ENCODE results near the gene ZBTB17.
"Not testable (repeated sequence)": the region's sequence is repeated elsewhere in the genome, so short reads cannot be mapped to it uniquely, and the experiment has no call there.

Gene ZBTB17

GRCh38 chr1:15936025-15936424 is 39.9 kb downstream of the ZBTB17 start:
- no peak for DNase-seq (ENCODE audit: low read depth in 3 of 3, low spot score in 1 of 3)

- no peak for DNase-seq (ENCODE audit: low read depth in 3 of 3, low spot score in 1 of 3)
Measured at GRCh38 chr1:15935056-15935950, 40.6 kb downstream of the ZBTB17 start.

- DNase-seq (ENCODE audit: low read depth in 3 of 3, low spot score in 1 of 3), result no peak
Measured at GRCh38 chr1:15934211-15935055, 41.5 kb downstream of the ZBTB17 start.

- no peak for DNase-seq (ENCODE audit: low read depth in 3 of 3, low spot score in 1 of 3)
Measured at GRCh38 chr1:15933684-15934083, 42.2 kb downstream of the ZBTB17 start.

- no peak for DNase-seq (ENCODE audit: low read depth in 3 of 3, low spot score in 1 of 3)
Measured at GRCh38 chr1:15932612-15933011, 43.3 kb downstream of the ZBTB17 start.

GRCh38 chr1:15931884-15932283 is 44.0 kb downstream of the ZBTB17 start:
- no peak for DNase-seq (ENCODE audit: low read depth in 3 of 3, low spot score in 1 of 3)

GRCh38 chr1:15931401-15931800 is 44.5 kb downstream of the ZBTB17 start:
- no peak for DNase-seq (ENCODE audit: low read depth in 3 of 3, low spot score in 1 of 3)

GRCh38 chr1:15928971-15929965 is 46.6 kb downstream of the ZBTB17 start:
- no peak for DNase-seq (ENCODE audit: low read depth in 3 of 3, low spot score in 1 of 3)

- not testable (repeated sequence) for DNase-seq (ENCODE audit: low read depth in 3 of 3, low spot score in 1 of 3)
Measured at GRCh38 chr1:15926448-15926847, 49.5 kb downstream of the ZBTB17 start.

GRCh38 chr1:15923241-15923640 is 52.7 kb downstream of the ZBTB17 start:
- DNase-seq (ENCODE audit: low read depth in 3 of 3, low spot score in 1 of 3), result no peak

- DNase-seq (ENCODE audit: low read depth in 3 of 3, low spot score in 1 of 3), result peak in 1 of 3 donors; percentile 9
Measured at GRCh38 chr1:15918962-15919715, 56.8 kb downstream of the ZBTB17 start.

- no peak for DNase-seq (ENCODE audit: low read depth in 3 of 3, low spot score in 1 of 3)
Measured at GRCh38 chr1:15916916-15917315, 59.0 kb downstream of the ZBTB17 start.

GRCh38 chr1:15916417-15916816 is 59.5 kb downstream of the ZBTB17 start:
- no peak for DNase-seq (ENCODE audit: low read depth in 3 of 3, low spot score in 1 of 3)

- DNase-seq (ENCODE audit: low read depth in 3 of 3, low spot score in 1 of 3), result no peak
Measured at GRCh38 chr1:15915991-15916390, 59.9 kb downstream of the ZBTB17 start.

- not testable (repeated sequence) for DNase-seq (ENCODE audit: low read depth in 3 of 3, low spot score in 1 of 3)
Measured at GRCh38 chr1:15913607-15914006, 62.3 kb downstream of the ZBTB17 start.

GRCh38 chr1:15911927-15912326 is 64.0 kb downstream of the ZBTB17 start:
- no peak for DNase-seq (ENCODE audit: low read depth in 3 of 3, low spot score in 1 of 3)

GRCh38 chr1:15911141-15911540 is 64.8 kb downstream of the ZBTB17 start:
- no peak for DNase-seq (ENCODE audit: low read depth in 3 of 3, low spot score in 1 of 3)

GRCh38 chr1:15908597-15908996 is 67.3 kb downstream of the ZBTB17 start:
- DNase-seq (ENCODE audit: low read depth in 3 of 3, low spot score in 1 of 3), result no peak

GRCh38 chr1:15902882-15903281 is 73.0 kb downstream of the ZBTB17 start:
- DNase-seq (ENCODE audit: low read depth in 3 of 3, low spot score in 1 of 3), result no peak

GRCh38 chr1:15900662-15901279 is 75.1 kb downstream of the ZBTB17 start:
- DNase-seq (ENCODE audit: low read depth in 3 of 3, low spot score in 1 of 3), result no peak
